GM12878 (cell line): ENCODE measurements around the gene RBAK. TPM values are rescaled to one million over a fixed set of nuclear protein-coding genes. Genes with fewer than 3 reads are reported as not detected.

Experiments
- ATAC-seq: fragments of 200-7000 bp; cut with Tn5 transposase; 3 replicates; pipeline ENCODE4 v1.9.1; 2020; ENCODE audit warnings: mild to moderate bottlenecking, moderate library complexity
- BruUV-seq: library from RNA; stranded (reverse); fragments of 400-500 nt; replicated peaks from 2 replicates; lab custom pipeline; 2021; lab: Mats Ljungman, UMichigan
- CTCF ChIA-PET: fragments of 300-600 bp; sonication (Branson Sonifier 250); formaldehyde crosslinking; extraction: SDS; loops from one replicate; lab custom pipeline; 2021; ENCODE audit warnings: inconsistent platforms; lab: Yijun Ruan, JAX
- POLR2A ChIA-PET: fragments of 350-600 bp; formaldehyde crosslinking; extraction: SDS; loops from one replicate; lab custom pipeline; 2021; ENCODE audit warnings: inconsistent platforms; lab: Charles Lee
- RAD21 ChIA-PET: fragments of 300-600 bp; sonication (Branson Sonifier 250); formaldehyde crosslinking; loops from one replicate; lab custom pipeline; 2023; ENCODE audit warnings: antibody characterized with exemption; ENCODE audit not compliant: unreplicated experiment; lab: Charles Lee
- SMC1A ChIA-PET: fragments of 300-600 bp; sonication (Branson Sonifier 250); formaldehyde crosslinking; loops from one replicate; lab custom pipeline; 2023; ENCODE audit not compliant: unreplicated experiment, uncharacterized antibody; lab: Charles Lee
- DNase-seq: peaks from one replicate; pipeline ENCODE4 v3.0.0-alpha.2; 2011; ENCODE audit warnings: low read depth, low spot score
- FAIRE-seq: peaks from 3 replicates; lab custom pipeline; 2011; peaks lifted over from hg19 to GRCh38; lab: Jason Lieb, UNC
- H2AFZ ChIP-seq: 2 replicates; pipeline ENCODE4 v1.6.0; 2011; ENCODE audit warnings: low read depth, low read length, control low read depth; ENCODE audit not compliant: control insufficient read depth
- H3K27ac ChIP-seq: 2 replicates; pipeline ENCODE4 v1.5.1; 2011; ENCODE audit warnings: control low read depth; ENCODE audit not compliant: control insufficient read depth, insufficient read depth
- H3K27me3 ChIP-seq, 2 experiments: replicated peaks in 1 of 2; 2 replicates each; pipeline versions ENCODE4 v1.6.0 to v1.6.1; 2011; ENCODE audit warnings: low read length in 1 of 2; ENCODE audit not compliant: control insufficient read depth in 2 of 2, insufficient read depth in 2 of 2
- H3K36me3 ChIP-seq, 2 experiments: 2 replicates each; pipeline ENCODE4 v1.5.1; 2011; ENCODE audit warnings: low read length in 1 of 2; ENCODE audit not compliant: control insufficient read depth in 2 of 2, insufficient read depth in 2 of 2
- H3K4me1 ChIP-seq: 2 replicates; pipeline ENCODE4 v1.6.1; 2011; ENCODE audit warnings: mild to moderate bottlenecking, low read length, moderate library complexity, mixed read lengths; ENCODE audit not compliant: control insufficient read depth, insufficient read depth
- H3K4me2 ChIP-seq: 2 replicates; pipeline ENCODE4 v1.6.0; 2011; ENCODE audit warnings: control low read depth; ENCODE audit not compliant: control insufficient read depth, insufficient read depth
- H3K4me3 ChIP-seq: fragments of 200-600 bp; sonication (generic); 2 replicates; pipeline ENCODE4 v1.5.1; 2016
- H3K79me2 ChIP-seq: 2 replicates; pipeline ENCODE4 v1.6.0; 2011; ENCODE audit warnings: low read length; ENCODE audit not compliant: control insufficient read depth, insufficient read depth
- H3K9ac ChIP-seq: 2 replicates; pipeline ENCODE4 v1.8.0; 2011; ENCODE audit warnings: low read length, control low read depth, mixed read lengths; ENCODE audit not compliant: control insufficient read depth, insufficient read depth
- H3K9me3 ChIP-seq: replicated peaks from 3 replicates; pipeline ENCODE4 v1.5.1; 2011; ENCODE audit warnings: mild to moderate bottlenecking, low read length; ENCODE audit not compliant: control insufficient read depth, insufficient read depth
- H4K20me1 ChIP-seq: 2 replicates; pipeline ENCODE4 v1.6.0; 2011; ENCODE audit not compliant: control insufficient read depth, insufficient read depth
- EP300 ChIP-seq, 2 experiments: fragments of 150-350 bp in 1 of 2; IDR thresholded peaks; 2 replicates each; pipeline ENCODE4 v1.6.1; 2011 to 2012; ENCODE audit warnings: low read depth in 2 of 2, low read length in 2 of 2, borderline replicate concordance in 1 of 2, improper control_type of control experiment in 1 of 2, inconsistent platforms in 1 of 2; ENCODE audit not compliant: control insufficient read depth in 1 of 2
- ETV6 ChIP-seq, 2 experiments: fragments of 450-650 bp in 1 of 2; IDR thresholded peaks in 1 of 2; conservative IDR thresholded peaks in 1 of 2; 2 replicates each; pipeline ENCODE4 v1.6.1; 2014; ENCODE audit warnings: antibody characterized with exemption in 1 of 2, borderline replicate concordance in 1 of 2, low read depth in 1 of 2, mild to moderate bottlenecking in 1 of 2, moderate library complexity in 1 of 2
- KAT2A ChIP-seq: conservative IDR thresholded peaks from 2 replicates; pipeline ENCODE4 v1.6.1; 2011; ENCODE audit warnings: low read depth, low read length; ENCODE audit not compliant: control insufficient read depth
- RBBP5 ChIP-seq: fragments of 200-600 bp; sonication (generic); conservative IDR thresholded peaks from 2 replicates; pipeline ENCODE4 v1.6.1; 2016
- SMC3 ChIP-seq: IDR thresholded peaks from 2 replicates; pipeline ENCODE4 v1.6.1; 2011; ENCODE audit warnings: low read length, improper control_type of control experiment, borderline replicate concordance
- SREBF2 ChIP-seq: IDR thresholded peaks from 2 replicates; pipeline ENCODE4 v1.6.1; 2012; ENCODE audit warnings: mild to moderate bottlenecking, low read length
- TBL1XR1 ChIP-seq: IDR thresholded peaks from 2 replicates; pipeline ENCODE4 v1.6.1; 2012; ENCODE audit warnings: low read depth, low read length, improper control_type of control experiment
- TCF3 ChIP-seq: IDR thresholded peaks from 2 replicates; pipeline ENCODE4 v1.6.1; 2012; ENCODE audit warnings: low read depth, mild to moderate bottlenecking, low read length, borderline replicate concordance; ENCODE audit not compliant: insufficient read depth
- WGBS: methylation state at CpG from one replicate; pipeline ENCODE4 v1.1.6; 2016; ENCODE audit warnings: low lambda C conversion rate; ENCODE audit not compliant: insufficient replicate concordance, insufficient coverage; ENCODE audit errors: missing lambda C conversion rate; 5-methylcytosine and 5-hydroxymethylcytosine counted together
- in situ Hi-C: fragments of 300-500 bp; cut with MboI; formaldehyde crosslinking; loops from 9 replicates; pipeline ENCODE4 v1.14.3; 2018; ENCODE audit warnings: mixed read lengths
- intact Hi-C: fragments of 100-400 bp; cut with micrococcal nuclease; formaldehyde crosslinking; loops from one replicate; pipeline ENCODE4 v1.14.2; 2022; ENCODE audit not compliant: unreplicated experiment
- polyA plus RNA-seq, 11 experiments: library from polyadenylated mRNA; depleted of rRNA in 4 of 11; unstranded in 6 of 11; stranded (reverse) in 5 of 11; fragments of >200 nt; fragmentation: Nextera tagmentation in 4 of 11; fragmentation: Illumina TruSeq in 1 of 11; extraction: Ambion mirVana in 4 of 11; extraction: Trizol in 1 of 11; gene quantifications; 1 replicate in 1 of 11; 2 replicates in 10 of 11; pipeline versions ENCODE4 v1.2.1 to v1.2.3, GENCODE V29; 2011 to 2016; ENCODE audit warnings: inconsistent platforms in 2 of 11, missing spikeins in 2 of 11, low read depth in 1 of 11
- total RNA-seq, 4 experiments: library from RNA; depleted of rRNA in 3 of 4; stranded (reverse); fragments of >200 nt in 3 of 4; fragmentation: Illumina TruSeq in 1 of 4; extraction: Trizol in 1 of 4; gene quantifications; 2 replicates each; pipeline versions ENCODE4 v1.2.1 to v1.2.3, GENCODE V29; 2013 to 2021
- TF ChIP-seq, protein P1 (sequence below): fragments of 450-650 bp; IDR thresholded peaks from 2 replicates; pipeline ENCODE4 v1.6.1; 2016; ENCODE audit warnings: mild to moderate bottlenecking
- TF ChIP-seq, protein P2 (sequence below): fragments of 450-650 bp; IDR thresholded peaks from 2 replicates; pipeline ENCODE4 v1.6.1; 2017; ENCODE audit warnings: mild to moderate bottlenecking, moderate library complexity
- TF ChIP-seq, protein P3 (sequence below): fragments of 450-650 bp; formaldehyde crosslinking; IDR thresholded peaks from 2 replicates; pipeline ENCODE4 v1.4.0; 2022; ENCODE audit warnings: mild to moderate bottlenecking, moderate library complexity

RBAK gene
- total and polyA plus RNA-seq, 10 of the 15 experiments (the other 5 are each of a cell fraction or from before 2014, with no cell fraction given), result 1.9 to 10.2 (median 5.9) TPM

DNA sequence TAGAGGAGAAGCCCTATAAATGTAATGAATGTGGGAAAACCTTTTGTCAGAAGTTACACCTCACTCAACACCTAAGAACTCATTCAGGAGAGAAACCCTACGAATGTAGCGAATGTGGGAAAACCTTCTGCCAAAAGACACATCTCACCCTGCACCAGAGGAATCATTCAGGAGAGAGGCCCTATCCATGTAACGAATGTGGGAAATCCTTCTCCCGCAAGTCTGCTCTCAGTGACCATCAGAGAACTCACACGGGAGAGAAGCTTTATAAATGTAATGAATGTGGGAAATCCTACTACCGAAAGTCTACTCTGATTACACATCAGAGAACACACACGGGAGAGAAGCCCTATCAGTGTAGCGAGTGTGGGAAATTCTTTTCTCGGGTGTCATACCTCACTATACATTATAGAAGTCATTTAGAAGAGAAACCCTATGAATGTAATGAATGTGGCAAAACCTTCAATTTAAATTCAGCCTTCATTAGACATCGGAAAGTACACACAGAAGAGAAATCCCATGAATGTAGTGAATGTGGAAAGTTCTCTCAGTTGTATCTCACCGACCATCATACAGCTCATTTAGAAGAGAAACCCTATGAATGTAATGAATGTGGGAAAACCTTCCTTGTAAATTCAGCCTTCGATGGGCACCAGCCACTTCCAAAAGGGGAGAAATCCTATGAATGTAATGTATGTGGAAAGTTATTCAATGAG is 18.9 kb downstream of the RBAK start:
- ChIA-PET POLR2A (no interaction called here), CTCF (no interaction called here), RAD21 (no interaction called here), SMC1A (no interaction called here)
- no peak overlapping the region for H3K4me2 ChIP-seq
- BruUV-seq, result no TSS peak
- no peaks in the 10 kb centered on the region for H3K79me2 ChIP-seq
- H3K27ac ChIP-seq, result no peak overlapping the region
- H3K4me1 ChIP-seq, result no peaks in the 10 kb centered on the region
- peaks cover 7 to 30% of the 10 kb centered on the region in 2 experiments for H3K36me3 ChIP-seq
- intact Hi-C loops, result no loop called here
- H4K20me1 ChIP-seq, result no peaks in the 10 kb centered on the region
- no peak overlapping the region for H2AFZ ChIP-seq
- no peak overlapping the region for H3K4me3 ChIP-seq
- H3K9me3 ChIP-seq, result peaks cover 54% of the 10 kb centered on the region
- WGBS, result 92% methylated on average over 12 of the region's 12 CpGs
- no peak for FAIRE-seq
- no peak overlapping the region for H3K9ac ChIP-seq
- no peaks in the 10 kb centered on the region for H3K27me3 ChIP-seq
- ATAC-seq, result no peak
- in situ Hi-C loops, result loop anchor here (10.0 kb wide), 1 partner anchor 1630 kb away; no protein-coding TSS in a partner anchor
- DNase-seq, result no peak
- TF ChIP-seq, protein P1, sequence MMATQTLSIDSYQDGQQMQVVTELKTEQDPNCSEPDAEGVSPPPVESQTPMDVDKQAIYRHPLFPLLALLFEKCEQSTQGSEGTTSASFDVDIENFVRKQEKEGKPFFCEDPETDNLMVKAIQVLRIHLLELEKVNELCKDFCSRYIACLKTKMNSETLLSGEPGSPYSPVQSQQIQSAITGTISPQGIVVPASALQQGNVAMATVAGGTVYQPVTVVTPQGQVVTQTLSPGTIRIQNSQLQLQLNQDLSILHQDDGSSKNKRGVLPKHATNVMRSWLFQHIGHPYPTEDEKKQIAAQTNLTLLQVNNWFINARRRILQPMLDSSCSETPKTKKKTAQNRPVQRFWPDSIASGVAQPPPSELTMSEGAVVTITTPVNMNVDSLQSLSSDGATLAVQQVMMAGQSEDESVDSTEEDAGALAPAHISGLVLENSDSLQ, result no peak
- TF ChIP-seq, protein P2, sequence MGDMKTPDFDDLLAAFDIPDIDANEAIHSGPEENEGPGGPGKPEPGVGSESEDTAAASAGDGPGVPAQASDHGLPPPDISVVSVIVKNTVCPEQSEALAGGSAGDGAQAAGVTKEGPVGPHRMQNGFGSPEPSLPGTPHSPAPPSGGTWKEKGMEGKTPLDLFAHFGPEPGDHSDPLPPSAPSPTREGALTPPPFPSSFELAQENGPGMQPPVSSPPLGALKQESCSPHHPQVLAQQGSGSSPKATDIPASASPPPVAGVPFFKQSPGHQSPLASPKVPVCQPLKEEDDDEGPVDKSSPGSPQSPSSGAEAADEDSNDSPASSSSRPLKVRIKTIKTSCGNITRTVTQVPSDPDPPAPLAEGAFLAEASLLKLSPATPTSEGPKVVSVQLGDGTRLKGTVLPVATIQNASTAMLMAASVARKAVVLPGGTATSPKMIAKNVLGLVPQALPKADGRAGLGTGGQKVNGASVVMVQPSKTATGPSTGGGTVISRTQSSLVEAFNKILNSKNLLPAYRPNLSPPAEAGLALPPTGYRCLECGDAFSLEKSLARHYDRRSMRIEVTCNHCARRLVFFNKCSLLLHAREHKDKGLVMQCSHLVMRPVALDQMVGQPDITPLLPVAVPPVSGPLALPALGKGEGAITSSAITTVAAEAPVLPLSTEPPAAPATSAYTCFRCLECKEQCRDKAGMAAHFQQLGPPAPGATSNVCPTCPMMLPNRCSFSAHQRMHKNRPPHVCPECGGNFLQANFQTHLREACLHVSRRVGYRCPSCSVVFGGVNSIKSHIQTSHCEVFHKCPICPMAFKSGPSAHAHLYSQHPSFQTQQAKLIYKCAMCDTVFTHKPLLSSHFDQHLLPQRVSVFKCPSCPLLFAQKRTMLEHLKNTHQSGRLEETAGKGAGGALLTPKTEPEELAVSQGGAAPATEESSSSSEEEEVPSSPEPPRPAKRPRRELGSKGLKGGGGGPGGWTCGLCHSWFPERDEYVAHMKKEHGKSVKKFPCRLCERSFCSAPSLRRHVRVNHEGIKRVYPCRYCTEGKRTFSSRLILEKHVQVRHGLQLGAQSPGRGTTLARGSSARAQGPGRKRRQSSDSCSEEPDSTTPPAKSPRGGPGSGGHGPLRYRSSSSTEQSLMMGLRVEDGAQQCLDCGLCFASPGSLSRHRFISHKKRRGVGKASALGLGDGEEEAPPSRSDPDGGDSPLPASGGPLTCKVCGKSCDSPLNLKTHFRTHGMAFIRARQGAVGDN, result no peak
- TF ChIP-seq TCF3 (no peak), EP300 (IDR thresholded peaks at IDR 0.05; ENCODE audit: borderline replicate concordance in 1 of 2, control insufficient read depth in 1 of 2, low read depth in 2 of 2, low read length in 2 of 2) (no peak), TBL1XR1 (no peak), ETV6 (conservative IDR thresholded peaks at IDR 0.05 in 1 of 2, IDR thresholded peaks at IDR 0.05 in 1 of 2; ENCODE audit: borderline replicate concordance in 1 of 2, low read depth in 1 of 2) (no peak), RBBP5 (no peak), SREBF2 (no peak), KAT2A (no peak), SMC3 (no peak)
- TF ChIP-seq, protein P3, sequence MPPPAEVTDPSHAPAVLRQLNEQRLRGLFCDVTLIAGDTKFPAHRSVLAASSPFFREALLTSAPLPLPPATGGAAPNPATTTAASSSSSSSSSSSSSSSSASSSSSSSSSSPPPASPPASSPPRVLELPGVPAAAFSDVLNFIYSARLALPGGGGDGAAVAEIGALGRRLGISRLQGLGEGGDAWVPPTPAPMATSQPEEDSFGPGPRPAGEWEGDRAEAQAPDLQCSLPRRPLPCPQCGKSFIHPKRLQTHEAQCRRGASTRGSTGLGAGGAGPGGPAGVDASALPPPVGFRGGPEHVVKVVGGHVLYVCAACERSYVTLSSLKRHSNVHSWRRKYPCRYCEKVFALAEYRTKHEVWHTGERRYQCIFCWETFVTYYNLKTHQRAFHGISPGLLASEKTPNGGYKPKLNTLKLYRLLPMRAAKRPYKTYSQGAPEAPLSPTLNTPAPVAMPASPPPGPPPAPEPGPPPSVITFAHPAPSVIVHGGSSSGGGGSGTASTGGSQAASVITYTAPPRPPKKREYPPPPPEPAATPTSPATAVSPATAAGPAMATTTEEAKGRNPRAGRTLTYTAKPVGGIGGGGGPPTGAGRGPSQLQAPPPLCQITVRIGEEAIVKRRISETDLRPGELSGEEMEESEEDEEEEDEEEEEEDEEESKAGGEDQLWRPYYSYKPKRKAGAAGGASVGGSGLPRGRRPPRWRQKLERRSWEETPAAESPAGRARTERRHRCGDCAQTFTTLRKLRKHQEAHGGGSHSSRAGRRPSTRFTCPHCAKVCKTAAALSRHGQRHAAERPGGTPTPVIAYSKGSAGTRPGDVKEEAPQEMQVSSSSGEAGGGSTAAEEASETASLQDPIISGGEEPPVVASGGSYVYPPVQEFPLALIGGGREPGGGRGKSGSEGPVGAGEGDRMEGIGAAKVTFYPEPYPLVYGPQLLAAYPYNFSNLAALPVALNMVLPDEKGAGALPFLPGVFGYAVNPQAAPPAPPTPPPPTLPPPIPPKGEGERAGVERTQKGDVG (CRISPR knock-in tag), result no peak
